Ascending aorta (tissue), 2 donors: ENCODE results near the gene LMNA. TPM values are rescaled to one million over a fixed set of nuclear protein-coding genes. Genes with fewer than 3 reads are reported as not detected.
A peak's percentile ranks its signal among the peaks of the same experiment; 100 is the strongest.

Experiments
- DNase-seq, 2 donors: peaks; one replicate each; pipeline ENCODE4 v3.0.0-alpha.2; 2019; ENCODE audit warnings: low spot score in 2 of 2
- H3K27ac ChIP-seq, 2 donors: fragments of 200-600 bp; sonication (generic); one replicate each; pipeline ENCODE4 v1.5.1; 2016 to 2017; ENCODE audit warnings: mild to moderate bottlenecking in 1 of 2
- H3K27me3 ChIP-seq: fragments of 200-600 bp; sonication (generic); one replicate; pipeline ENCODE4 v1.5.1; 2017
- H3K36me3 ChIP-seq, 2 donors: fragments of 200-600 bp; sonication (generic); one replicate each; pipeline ENCODE4 v1.5.1; 2016
- H3K4me1 ChIP-seq, 2 donors: fragments of 200-600 bp; sonication (generic); one replicate each; pipeline ENCODE4 v1.5.1; 2016 to 2017; ENCODE audit warnings: mild to moderate bottlenecking in 1 of 2
- H3K4me3 ChIP-seq, 2 donors: fragments of 200-600 bp; sonication (generic); one replicate each; pipeline ENCODE4 v1.5.1; 2016 to 2017; ENCODE audit warnings: mild to moderate bottlenecking in 1 of 2
- H3K9me3 ChIP-seq, 2 donors: fragments of 200-600 bp; sonication (generic); one replicate each; pipeline ENCODE4 v1.5.1; 2016
- intact Hi-C: fragments of 100-400 bp; cut with DNase I; formaldehyde crosslinking; loops from one replicate; pipeline ENCODE4 v1.15.1; 2023
- total RNA-seq: library from RNA; depleted of rRNA; stranded (reverse); fragments of >200 nt; gene quantifications from one replicate; pipeline ENCODE4 v1.1.0, GENCODE V29; 2016
- TF ChIP-seq, protein P1 (sequence below), 3 experiments: fragments of 200-600 bp in 2 of 3; fragments of 450-650 bp in 1 of 3; sonication (generic) in 2 of 3; IDR thresholded peaks; one replicate each; pipeline ENCODE4 v1.5.1; 2016 to 2019; ENCODE audit warnings: antibody characterized with exemption in 3 of 3, mild to moderate bottlenecking in 1 of 3, moderate library complexity in 1 of 3

The LMNA gene
- 783 TPM for total RNA-seq

DNA sequence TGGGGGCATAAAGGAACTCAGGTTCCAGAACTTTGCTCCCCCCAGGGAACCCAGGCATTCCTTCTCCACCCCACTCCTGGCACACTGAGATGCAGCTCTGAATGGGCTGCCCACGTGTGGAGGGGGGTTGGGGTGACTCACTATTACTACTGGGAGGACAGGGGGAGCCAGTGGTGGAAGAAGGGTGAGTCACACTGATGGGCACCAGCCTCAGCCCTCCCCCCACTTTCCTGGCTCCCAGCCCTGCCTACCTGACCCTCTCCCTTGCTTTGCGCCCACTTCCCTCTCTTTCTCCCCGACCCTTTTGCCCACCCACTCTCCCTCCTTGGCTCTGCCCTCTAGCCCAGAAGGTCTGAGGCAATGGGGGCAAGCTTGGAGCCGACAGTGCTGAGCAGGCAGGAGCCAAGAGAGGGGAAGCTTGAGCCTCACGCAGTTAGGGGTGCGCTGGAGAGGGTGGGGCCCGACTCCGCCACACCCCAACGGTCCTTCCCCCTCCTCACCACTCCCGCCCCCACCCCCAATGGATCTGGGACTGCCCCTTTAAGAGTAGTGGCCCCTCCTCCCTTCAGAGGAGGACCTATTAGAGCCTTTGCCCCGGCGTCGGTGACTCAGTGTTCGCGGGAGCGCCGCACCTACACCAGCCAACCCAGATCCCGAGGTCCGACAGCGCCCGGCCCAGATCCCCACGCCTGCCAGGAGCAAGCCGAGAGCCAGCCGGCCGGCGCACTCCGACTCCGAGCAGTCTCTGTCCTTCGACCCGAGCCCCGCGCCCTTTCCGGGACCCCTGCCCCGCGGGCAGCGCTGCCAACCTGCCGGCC is at the start of gene LMNA:
LMNA (plus strand) TSS at position 611 of the 818 bp plus-strand sequence. CDS start 208 bp downstream, outside the sequence.
- H3K36me3 ChIP-seq, result peaks cover 0 to 5% of the 10 kb centered on the region in 2 donors
- no peaks in the 10 kb centered on the region for H3K9me3 ChIP-seq
- TF ChIP-seq, protein P1, sequence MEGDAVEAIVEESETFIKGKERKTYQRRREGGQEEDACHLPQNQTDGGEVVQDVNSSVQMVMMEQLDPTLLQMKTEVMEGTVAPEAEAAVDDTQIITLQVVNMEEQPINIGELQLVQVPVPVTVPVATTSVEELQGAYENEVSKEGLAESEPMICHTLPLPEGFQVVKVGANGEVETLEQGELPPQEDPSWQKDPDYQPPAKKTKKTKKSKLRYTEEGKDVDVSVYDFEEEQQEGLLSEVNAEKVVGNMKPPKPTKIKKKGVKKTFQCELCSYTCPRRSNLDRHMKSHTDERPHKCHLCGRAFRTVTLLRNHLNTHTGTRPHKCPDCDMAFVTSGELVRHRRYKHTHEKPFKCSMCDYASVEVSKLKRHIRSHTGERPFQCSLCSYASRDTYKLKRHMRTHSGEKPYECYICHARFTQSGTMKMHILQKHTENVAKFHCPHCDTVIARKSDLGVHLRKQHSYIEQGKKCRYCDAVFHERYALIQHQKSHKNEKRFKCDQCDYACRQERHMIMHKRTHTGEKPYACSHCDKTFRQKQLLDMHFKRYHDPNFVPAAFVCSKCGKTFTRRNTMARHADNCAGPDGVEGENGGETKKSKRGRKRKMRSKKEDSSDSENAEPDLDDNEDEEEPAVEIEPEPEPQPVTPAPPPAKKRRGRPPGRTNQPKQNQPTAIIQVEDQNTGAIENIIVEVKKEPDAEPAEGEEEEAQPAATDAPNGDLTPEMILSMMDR (IDR thresholded peaks at IDR 0.05), result no peak
- peak; percentile 90 to 98 for DNase-seq
- peak within 1 kb of the TSS; percentile 97 for H3K27ac ChIP-seq
- intact Hi-C loops, result loop anchor here (1.0 to 2.0 kb wide), 3 partner anchors 8 to 14 kb away; no protein-coding TSS in a partner anchor
- peak within 1 kb of the TSS; percentile 93 to 100 for H3K4me3 ChIP-seq
- H3K27me3 ChIP-seq, result no peaks in the 10 kb centered on the region
- peaks cover 6 to 21% of the 10 kb centered on the region in 2 donors for H3K4me1 ChIP-seq

DNA sequence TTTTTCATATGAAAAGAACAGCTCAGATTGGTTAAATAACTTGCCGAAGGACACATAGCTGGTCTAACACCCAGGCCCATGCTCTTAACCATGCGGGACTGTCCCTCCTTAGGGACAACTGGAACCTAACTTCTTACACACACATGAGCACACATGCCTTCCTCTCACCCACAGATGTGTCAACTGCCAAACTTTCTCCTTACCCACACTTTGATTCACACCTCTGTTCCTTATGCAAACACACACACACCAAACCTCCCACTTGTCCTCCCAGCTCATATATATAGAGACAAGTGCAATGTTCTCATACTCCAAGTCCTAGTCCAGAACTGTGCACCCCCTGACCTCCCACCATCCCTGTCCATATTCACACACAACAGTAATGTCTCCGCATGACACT is 49.3 kb upstream of the LMNA start:
- intact Hi-C loops, result no loop called here
- no peaks in the 10 kb centered on the region for H3K36me3 ChIP-seq
- H3K27ac ChIP-seq, result no peak overlapping the region
- TF ChIP-seq, protein P1 (IDR thresholded peaks at IDR 0.05), result no peak
- DNase-seq, result no peak
- H3K9me3 ChIP-seq, result no peaks in the 10 kb centered on the region
- no peak overlapping the region for H3K4me3 ChIP-seq
- H3K4me1 ChIP-seq, result no peaks in the 10 kb centered on the region
- no peaks in the 10 kb centered on the region for H3K27me3 ChIP-seq

DNA sequence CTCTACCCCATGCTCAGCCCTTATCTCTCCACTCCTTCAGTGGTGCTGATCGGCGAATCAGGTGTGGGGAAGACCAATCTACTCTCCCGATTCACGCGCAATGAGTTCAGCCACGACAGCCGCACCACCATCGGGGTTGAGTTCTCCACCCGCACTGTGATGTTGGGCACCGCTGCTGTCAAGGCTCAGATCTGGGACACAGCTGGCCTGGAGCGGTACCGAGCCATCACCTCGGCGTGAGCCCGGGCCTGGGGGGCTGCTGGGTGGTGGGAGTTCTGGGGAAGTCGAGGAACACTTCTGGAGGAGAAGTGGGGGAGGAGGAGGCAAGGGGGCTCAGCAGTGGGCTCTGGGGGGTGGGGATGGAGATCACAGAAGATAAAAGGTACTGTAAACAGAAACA is 48.6 kb upstream of the LMNA start:
- Histone ChIP-seq H3K36me3 (no peaks in the 10 kb centered on the region), H3K27ac (no peak overlapping the region), H3K9me3 (no peaks in the 10 kb centered on the region), H3K27me3 (no peaks in the 10 kb centered on the region), H3K4me1 (no peaks in the 10 kb centered on the region), H3K4me3 (no peak overlapping the region)
- intact Hi-C loops, result no loop called here
- TF ChIP-seq, protein P1 (IDR thresholded peaks at IDR 0.05), result no peak
- DNase-seq, result no peak

DNA sequence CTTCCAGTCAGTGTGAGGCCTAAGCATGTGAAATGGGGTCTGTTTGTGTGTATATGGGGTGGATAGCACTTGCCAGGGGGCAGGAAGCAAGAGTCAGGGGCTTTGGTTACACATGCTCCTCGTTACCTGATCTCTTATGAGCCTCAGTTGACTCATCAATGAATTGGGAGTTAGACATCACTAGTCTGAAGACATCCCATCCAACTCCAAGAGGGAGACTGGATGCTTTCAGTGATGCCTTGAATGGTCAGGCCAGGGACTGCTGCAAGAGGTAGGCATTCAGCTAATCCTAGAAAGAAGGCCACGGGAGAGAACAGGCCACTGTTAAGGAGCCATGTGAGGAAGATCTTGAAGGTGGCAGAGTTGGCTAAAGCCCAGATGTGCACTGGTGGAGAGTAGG is 47.2 kb upstream of the LMNA start:
- Histone ChIP-seq H3K9me3 (no peaks in the 10 kb centered on the region), H3K27me3 (no peaks in the 10 kb centered on the region), H3K4me3 (no peak overlapping the region), H3K4me1 (no peaks in the 10 kb centered on the region), H3K36me3 (no peaks in the 10 kb centered on the region), H3K27ac (no peak overlapping the region)
- intact Hi-C loops, result no loop called here
- no peak for DNase-seq
- TF ChIP-seq, protein P1 (IDR thresholded peaks at IDR 0.05), result no peak

DNA sequence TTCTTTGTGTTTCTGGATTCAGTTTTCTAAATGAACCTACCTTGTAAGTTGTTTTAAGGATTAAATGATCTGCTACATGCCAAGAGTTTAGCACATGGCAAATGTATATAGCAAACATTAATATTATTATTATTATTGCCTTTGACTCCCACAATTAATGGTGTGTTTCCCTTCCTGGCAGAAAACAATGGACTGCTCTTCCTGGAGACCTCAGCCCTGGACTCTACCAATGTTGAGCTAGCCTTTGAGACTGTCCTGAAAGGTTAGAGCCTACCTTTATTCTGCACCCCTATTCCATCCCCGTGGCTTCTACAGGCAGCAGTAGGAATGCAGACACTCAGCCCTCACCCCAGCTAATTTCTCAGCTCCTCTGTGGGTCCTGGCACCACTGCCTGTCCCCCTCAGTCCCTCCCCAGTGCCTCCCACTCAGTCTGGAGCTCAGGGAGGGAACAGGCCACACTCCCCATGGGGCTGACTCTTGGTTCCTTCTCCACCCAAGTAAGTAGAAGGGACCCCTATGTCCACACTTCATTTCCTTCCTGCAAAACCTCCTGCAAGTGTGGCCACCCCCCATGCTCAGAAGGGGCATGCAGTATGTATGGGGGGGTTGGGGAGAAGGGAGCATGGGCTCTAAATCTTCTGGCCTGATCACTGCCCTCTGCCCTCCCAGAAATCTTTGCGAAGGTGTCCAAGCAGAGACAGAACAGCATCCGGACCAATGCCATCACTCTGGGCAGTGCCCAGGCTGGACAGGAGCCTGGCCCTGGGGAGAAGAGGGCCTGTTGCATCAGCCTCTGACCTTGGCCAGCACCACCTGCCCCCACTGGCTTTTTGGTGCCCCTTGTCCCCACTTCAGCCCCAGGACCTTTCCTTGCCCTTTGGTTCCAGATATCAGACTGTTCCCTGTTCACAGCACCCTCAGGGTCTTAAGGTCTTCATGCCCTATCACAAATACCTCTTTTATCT is 44.7 kb upstream of the LMNA start:
- DNase-seq, result no peak
- H3K27me3 ChIP-seq, result no peaks in the 10 kb centered on the region
- no peak overlapping the region for H3K27ac ChIP-seq
- no peaks in the 10 kb centered on the region for H3K9me3 ChIP-seq
- intact Hi-C loops, result no loop called here
- no peaks in the 10 kb centered on the region for H3K36me3 ChIP-seq
- no peaks in the 10 kb centered on the region for H3K4me1 ChIP-seq
- H3K4me3 ChIP-seq, result no peak overlapping the region
- TF ChIP-seq, protein P1 (IDR thresholded peaks at IDR 0.05), result no peak
